ENCODE results near the gene CBLIF. TPM values are rescaled to one million over a fixed set of nuclear protein-coding genes. Genes with fewer than 3 reads are reported as not detected.
"Not testable (repeated sequence)": the region's sequence is repeated elsewhere in the genome, so short reads cannot be mapped to it uniquely, and the experiment has no call there.

CBLIF gene
- total RNA-seq, result not detected

DNA sequence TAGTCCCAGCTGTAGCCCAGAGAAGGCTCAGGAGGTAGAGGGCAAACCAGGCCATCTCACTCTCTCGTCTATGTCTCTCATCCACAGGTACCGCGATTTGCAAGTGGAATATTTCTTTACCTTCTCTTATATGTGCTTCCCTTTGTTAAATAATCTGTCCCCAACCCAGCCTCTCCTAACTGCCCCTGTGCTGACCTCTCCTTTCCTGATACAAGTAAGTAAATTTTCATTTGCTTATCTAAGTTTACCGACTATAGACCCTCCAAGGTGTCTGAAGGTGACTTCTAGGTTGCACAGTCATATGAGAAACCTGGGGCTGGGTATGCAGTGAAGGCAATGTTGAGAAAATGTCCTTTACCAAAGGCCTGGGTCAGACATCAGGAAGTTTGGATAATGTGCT is at the start of gene CBLIF:
Gene CBLIF, minus strand, starts transcription at position 101 of the 400 bp plus-strand sequence. Its CDS starts 46 bp downstream, at position 55.
- Mint-ChIP-seq H3K4me1 (no peaks in the 10 kb centered on the region), H3K9me3 (no peaks in the 10 kb centered on the region), H3K27ac (no peak within 1 kb of the TSS), H3K36me3 (no peaks in the 10 kb centered on the region), H3K4me3 (no peak within 1 kb of the TSS), H3K27me3 (peaks cover 3% of the 10 kb centered on the region)
- no peak for DNase-seq

DNA sequence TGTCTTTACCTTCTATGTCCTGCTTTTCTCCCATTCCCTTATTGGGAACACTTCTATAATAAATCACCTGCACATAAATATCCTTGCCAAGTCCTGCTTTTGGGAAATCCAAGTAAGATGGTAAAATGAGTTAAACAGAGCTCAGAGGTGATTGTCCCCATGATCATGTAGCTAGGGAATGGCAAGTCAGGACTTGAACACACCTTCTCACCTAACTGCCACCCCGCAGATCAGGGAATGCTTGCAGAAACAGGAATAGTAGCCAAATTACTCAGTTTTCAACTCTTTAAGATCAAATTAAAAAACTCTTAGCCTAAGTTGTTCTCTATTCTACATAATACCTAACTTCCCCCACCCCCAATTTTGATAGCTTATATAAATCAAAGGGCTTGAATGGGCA is 49.3 kb upstream of the CBLIF start:
- no peak overlapping the region for H3K4me3 Mint-ChIP-seq
- H3K27ac Mint-ChIP-seq, result no peak overlapping the region
- H3K9me3 Mint-ChIP-seq, result peaks cover 5% of the 10 kb centered on the region
- no peaks in the 10 kb centered on the region for H3K4me1 Mint-ChIP-seq
- H3K27me3 Mint-ChIP-seq, result peaks cover 13% of the 10 kb centered on the region
- DNase-seq, result no peak
- H3K36me3 Mint-ChIP-seq, result no peaks in the 10 kb centered on the region

DNA sequence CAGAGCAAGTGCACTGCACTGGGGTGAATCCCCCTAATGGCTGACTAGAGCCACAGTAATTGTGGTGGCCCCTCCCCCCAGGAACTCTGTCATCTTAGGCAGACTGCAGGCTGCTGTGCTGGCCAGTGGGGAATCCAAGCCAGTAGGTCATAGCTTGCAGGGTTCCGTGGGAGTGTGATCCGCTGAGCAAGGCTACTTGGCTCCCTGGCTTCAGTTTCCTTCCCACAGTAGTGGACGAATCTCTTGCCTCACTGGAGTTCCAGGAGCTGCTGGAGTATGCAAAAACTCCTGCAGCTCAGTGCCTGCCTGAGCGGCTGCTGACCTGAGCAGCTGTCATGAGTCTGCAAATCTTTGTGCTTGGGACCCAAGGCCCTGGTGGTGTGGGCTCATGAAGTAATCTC is 46.5 kb upstream of the CBLIF start:
- no peak overlapping the region for H3K4me3 Mint-ChIP-seq
- H3K27ac Mint-ChIP-seq, result no peak overlapping the region
- H3K36me3 Mint-ChIP-seq, result peaks cover 9% of the 10 kb centered on the region
- DNase-seq, result no peak
- H3K9me3 Mint-ChIP-seq, result peaks cover 26% of the 10 kb centered on the region
- H3K4me1 Mint-ChIP-seq, result no peaks in the 10 kb centered on the region
- peaks cover 13% of the 10 kb centered on the region for H3K27me3 Mint-ChIP-seq

DNA sequence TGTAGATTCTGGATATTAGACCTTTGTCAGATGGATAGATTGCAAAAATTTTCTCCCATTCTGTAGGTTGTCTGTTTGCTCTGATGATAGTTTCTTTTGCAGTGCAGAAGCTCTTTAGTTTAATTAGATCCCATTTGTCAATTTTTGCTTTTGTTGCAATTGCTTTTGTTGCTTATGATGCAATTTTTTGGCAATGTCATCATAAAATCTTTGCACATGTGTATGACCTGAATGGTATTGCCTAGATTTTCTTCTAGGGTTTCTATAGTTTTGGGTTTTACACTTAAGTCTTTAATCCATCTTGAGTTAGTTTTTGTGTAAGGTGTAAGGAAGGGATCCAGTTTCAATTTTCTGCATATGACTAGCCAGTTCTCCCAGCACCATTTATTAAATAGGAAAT is 41.9 kb upstream of the CBLIF start:
- peaks cover 33% of the 10 kb centered on the region for H3K9me3 Mint-ChIP-seq
- not testable (repeated sequence) for H3K4me3 Mint-ChIP-seq

GRCh38 chr11:59883597-59883996 is 38.3 kb upstream of the CBLIF start:
- Mint-ChIP-seq H3K4me3 (no peak overlapping the region), H3K9me3 (peaks cover 18% of the 10 kb centered on the region), H3K27ac (no peak overlapping the region), H3K27me3 (no peaks in the 10 kb centered on the region), H3K36me3 (peaks cover 4% of the 10 kb centered on the region), H3K4me1 (no peaks in the 10 kb centered on the region)
- no peak for DNase-seq

More for the DNA sequence above, 41.9 kb upstream of the CBLIF start:
- H3K4me1 Mint-ChIP-seq, H3K27me3 Mint-ChIP-seq, H3K27ac Mint-ChIP-seq, H3K36me3 Mint-ChIP-seq, DNase-seq: not testable (repeated sequence)

- H3K4me3 Mint-ChIP-seq, result no peak overlapping the region
- H3K27ac Mint-ChIP-seq, result no peak overlapping the region
- no peaks in the 10 kb centered on the region for H3K9me3 Mint-ChIP-seq
- H3K27me3 Mint-ChIP-seq, result peaks cover 3% of the 10 kb centered on the region
- no peaks in the 10 kb centered on the region for H3K4me1 Mint-ChIP-seq
- DNase-seq, result no peak
- no peaks in the 10 kb centered on the region for H3K36me3 Mint-ChIP-seq
Measured at GRCh38 chr11:59879567-59879966, 34.3 kb upstream of the CBLIF start.

DNA sequence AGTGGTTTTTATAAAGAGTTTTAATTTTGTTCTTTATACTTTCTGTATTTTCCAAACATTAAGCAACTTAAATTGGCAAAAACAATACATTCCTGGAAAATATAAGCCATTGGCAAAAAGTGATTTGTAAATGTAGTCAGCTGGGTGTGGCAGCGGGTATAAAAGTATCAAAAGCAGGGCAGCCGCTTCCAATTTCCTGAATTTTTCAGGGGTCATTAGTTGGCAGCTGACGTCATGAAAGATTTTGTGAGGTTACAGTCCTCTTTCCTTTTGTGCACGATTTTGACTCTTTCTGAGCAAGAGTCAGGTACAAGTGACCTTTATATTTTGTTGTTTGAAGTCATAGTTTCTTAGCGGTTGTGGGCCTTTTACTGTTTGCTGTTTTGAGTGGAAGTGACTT is 33.3 kb upstream of the CBLIF start, which contains the start of gene OOSP3:
Gene OOSP3, plus strand, starts transcription at position 208 of the 400 bp plus-strand sequence. Its CDS starts 27 bp downstream, at position 235.
- no peak within 1 kb of the TSS for H3K27ac Mint-ChIP-seq
- H3K4me3 Mint-ChIP-seq, result no peak within 1 kb of the TSS
- H3K27me3 Mint-ChIP-seq, result peaks cover 3% of the 10 kb centered on the region
- H3K36me3 Mint-ChIP-seq, result no peaks in the 10 kb centered on the region
- no peaks in the 10 kb centered on the region for H3K9me3 Mint-ChIP-seq
- no peak for DNase-seq
- H3K4me1 Mint-ChIP-seq, result no peaks in the 10 kb centered on the region

- DNase-seq, result no peak
- Mint-ChIP-seq H3K9me3 (no peaks in the 10 kb centered on the region), H3K4me3 (no peak overlapping the region), H3K36me3 (no peaks in the 10 kb centered on the region), H3K4me1 (no peaks in the 10 kb centered on the region), H3K27ac (no peak overlapping the region), H3K27me3 (peaks cover 6% of the 10 kb centered on the region)
Measured at GRCh38 chr11:59877784-59878183, 32.5 kb upstream of the CBLIF start.

DNA sequence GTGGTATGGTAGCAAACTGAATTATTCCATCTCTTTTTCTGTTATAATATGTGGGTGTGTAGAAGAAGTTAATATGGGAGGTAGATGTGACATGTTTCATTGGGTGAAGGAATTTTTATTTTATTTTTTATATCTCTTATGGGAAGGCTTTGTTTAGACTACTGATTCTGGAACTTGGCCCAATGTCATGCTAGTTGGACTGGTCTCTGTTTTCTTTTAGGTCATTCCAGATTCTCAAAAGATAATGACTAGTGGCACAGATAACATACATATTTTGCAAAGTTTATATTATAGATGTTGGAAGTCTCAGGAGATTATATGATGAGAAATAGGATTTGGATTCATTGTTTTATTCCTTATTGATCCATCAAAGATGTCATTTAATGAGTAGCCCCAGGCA is 32.0 kb upstream of the CBLIF start:
- Mint-ChIP-seq H3K36me3 (no peaks in the 10 kb centered on the region), H3K27ac (no peak overlapping the region), H3K4me1 (no peaks in the 10 kb centered on the region), H3K9me3 (no peaks in the 10 kb centered on the region), H3K27me3 (peaks cover 6% of the 10 kb centered on the region), H3K4me3 (no peak overlapping the region)
- no peak for DNase-seq

- H3K4me1 Mint-ChIP-seq, result no peaks in the 10 kb centered on the region
- DNase-seq, result no peak
- H3K4me3 Mint-ChIP-seq, result no peak overlapping the region
- H3K27me3 Mint-ChIP-seq, result peaks cover 10% of the 10 kb centered on the region
- H3K9me3 Mint-ChIP-seq, result no peaks in the 10 kb centered on the region
- no peaks in the 10 kb centered on the region for H3K36me3 Mint-ChIP-seq
- H3K27ac Mint-ChIP-seq, result no peak overlapping the region
Measured at GRCh38 chr11:59875856-59876519, 30.7 kb upstream of the CBLIF start.

- no peaks in the 10 kb centered on the region for H3K4me1 Mint-ChIP-seq
- no peak overlapping the region for H3K27ac Mint-ChIP-seq
Measured at GRCh38 chr11:59872076-59872475, 26.8 kb upstream of the CBLIF start.

GRCh38 chr11:59867946-59868345 is 22.6 kb upstream of the CBLIF start:
- no peaks in the 10 kb centered on the region for H3K36me3 Mint-ChIP-seq
- no peaks in the 10 kb centered on the region for H3K4me1 Mint-ChIP-seq
- peaks cover 9% of the 10 kb centered on the region for H3K9me3 Mint-ChIP-seq
- peaks cover 28% of the 10 kb centered on the region for H3K27me3 Mint-ChIP-seq
- H3K4me3 Mint-ChIP-seq, result no peak overlapping the region
- H3K27ac Mint-ChIP-seq, result no peak overlapping the region
- no peak for DNase-seq

More at GRCh38 chr11:59872076-59872475, 26.8 kb upstream of the CBLIF start:
- H3K27me3 Mint-ChIP-seq, result peaks cover 17% of the 10 kb centered on the region
- no peak overlapping the region for H3K4me3 Mint-ChIP-seq
- peaks cover 9% of the 10 kb centered on the region for H3K9me3 Mint-ChIP-seq
- no peaks in the 10 kb centered on the region for H3K36me3 Mint-ChIP-seq
- no peak for DNase-seq

GRCh38 chr11:59866836-59867235 is 21.5 kb upstream of the CBLIF start:
- Mint-ChIP-seq H3K27ac (no peak overlapping the region), H3K36me3 (no peaks in the 10 kb centered on the region)

DNA sequence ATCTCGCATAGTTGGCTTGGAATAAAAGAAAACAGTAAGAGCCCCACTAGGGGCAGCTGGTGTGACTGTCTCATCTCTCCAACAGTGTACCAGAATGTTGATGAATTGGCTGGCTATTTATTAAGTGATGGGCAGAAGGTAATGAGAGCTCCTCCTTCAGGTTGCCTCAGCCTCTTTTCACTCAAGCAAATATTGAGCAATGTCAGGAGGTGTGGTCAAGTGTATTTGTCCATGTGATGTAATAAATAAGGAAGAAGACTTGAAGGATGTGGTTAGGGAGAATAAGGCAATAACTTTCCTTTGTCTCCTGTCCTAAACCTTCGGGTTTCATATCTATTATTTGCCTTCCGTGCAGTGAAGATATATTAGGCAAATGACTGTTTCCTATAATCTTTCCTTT is 21.1 kb upstream of the CBLIF start, which contains the start of gene TCN1:
Gene TCN1, minus strand, starts transcription at position 91 of the 400 bp plus-strand sequence. Its CDS starts 17 bp downstream, at position 74.
- DNase-seq, result no peak
- Mint-ChIP-seq H3K4me1 (no peaks in the 10 kb centered on the region), H3K36me3 (no peaks in the 10 kb centered on the region), H3K27ac (no peak within 1 kb of the TSS), H3K27me3 (peaks cover 23% of the 10 kb centered on the region), H3K4me3 (no peak within 1 kb of the TSS), H3K9me3 (peaks cover 9% of the 10 kb centered on the region)

More at GRCh38 chr11:59866836-59867235, 21.5 kb upstream of the CBLIF start:
- DNase-seq, result no peak
- H3K9me3 Mint-ChIP-seq, result peaks cover 9% of the 10 kb centered on the region
- H3K4me3 Mint-ChIP-seq, result no peak overlapping the region
- no peaks in the 10 kb centered on the region for H3K4me1 Mint-ChIP-seq
- peaks cover 26% of the 10 kb centered on the region for H3K27me3 Mint-ChIP-seq

DNA sequence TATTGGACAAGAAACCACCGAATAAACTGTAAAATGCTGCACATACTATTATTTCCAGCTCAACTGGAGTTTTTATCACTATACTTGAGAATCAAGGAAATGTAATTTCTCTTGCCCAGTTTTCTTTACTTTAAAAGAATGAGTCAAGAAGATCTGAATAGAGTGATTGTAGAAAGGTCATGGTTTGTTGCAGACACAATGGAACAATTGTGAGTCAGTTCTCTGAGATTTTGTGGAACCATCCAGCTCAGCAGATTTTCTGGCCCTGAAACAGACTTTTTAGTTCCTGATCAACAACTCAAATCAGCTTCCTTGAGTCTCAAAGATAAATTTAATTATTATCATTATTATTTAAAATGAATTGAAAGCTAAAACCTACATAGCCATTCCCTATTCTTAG is 19.7 kb upstream of the CBLIF start:
- DNase-seq, result no peak
- Mint-ChIP-seq H3K27ac (no peak overlapping the region), H3K4me3 (no peak overlapping the region), H3K9me3 (peaks cover 3% of the 10 kb centered on the region), H3K36me3 (no peaks in the 10 kb centered on the region), H3K4me1 (no peaks in the 10 kb centered on the region), H3K27me3 (peaks cover 19% of the 10 kb centered on the region)

- Mint-ChIP-seq H3K36me3 (no peaks in the 10 kb centered on the region), H3K9me3 (peaks cover 2% of the 10 kb centered on the region), H3K4me1 (peaks cover 9% of the 10 kb centered on the region), H3K27ac (no peak overlapping the region), H3K27me3 (peaks cover 23% of the 10 kb centered on the region), H3K4me3 (no peak overlapping the region)
- no peak for DNase-seq
Measured at GRCh38 chr11:59862252-59862651, 17.0 kb upstream of the CBLIF start.
